ENCODE measurements around the gene SLC35E2B.
"Not testable (repeated sequence)": the region's sequence is repeated elsewhere in the genome, so short reads cannot be mapped to it uniquely, and the experiment has no call there.

SLC35E2B gene

DNA sequence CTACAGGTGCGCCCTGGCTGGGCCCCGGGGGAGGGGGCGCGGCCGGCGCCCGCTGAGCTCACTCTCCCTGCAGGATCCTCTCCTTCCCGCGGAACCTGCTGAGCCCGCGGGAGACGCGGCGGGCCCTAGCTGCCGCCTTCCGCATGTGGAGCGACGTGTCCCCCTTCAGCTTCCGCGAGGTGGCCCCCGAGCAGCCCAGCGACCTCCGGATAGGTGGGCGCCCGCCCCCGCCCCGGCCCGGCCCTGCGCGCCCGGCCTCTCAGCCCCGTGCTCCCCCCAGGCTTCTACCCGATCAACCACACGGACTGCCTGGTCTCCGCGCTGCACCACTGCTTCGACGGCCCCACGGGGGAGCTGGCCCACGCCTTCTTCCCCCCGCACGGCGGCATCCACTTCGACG lies 7.5 kb upstream of the SLC35E2B start:
- H3K9me3 ChIP-seq (ENCODE audit: low read length); H3K4me1 ChIP-seq (ENCODE audit: insufficient read depth, low read length); H3K36me3 ChIP-seq (ENCODE audit: insufficient read depth, low read length); H3K27me3 ChIP-seq (ENCODE audit: control insufficient read depth in 1 of 2, insufficient read depth in 2 of 2, low read length in 2 of 2); H3K27ac ChIP-seq (ENCODE audit: low read depth, low read length); H3K4me3 ChIP-seq (ENCODE audit: low read depth in 1 of 2, low read length in 2 of 2); H3K9ac ChIP-seq (ENCODE audit: low read length): not testable (repeated sequence)

DNA sequence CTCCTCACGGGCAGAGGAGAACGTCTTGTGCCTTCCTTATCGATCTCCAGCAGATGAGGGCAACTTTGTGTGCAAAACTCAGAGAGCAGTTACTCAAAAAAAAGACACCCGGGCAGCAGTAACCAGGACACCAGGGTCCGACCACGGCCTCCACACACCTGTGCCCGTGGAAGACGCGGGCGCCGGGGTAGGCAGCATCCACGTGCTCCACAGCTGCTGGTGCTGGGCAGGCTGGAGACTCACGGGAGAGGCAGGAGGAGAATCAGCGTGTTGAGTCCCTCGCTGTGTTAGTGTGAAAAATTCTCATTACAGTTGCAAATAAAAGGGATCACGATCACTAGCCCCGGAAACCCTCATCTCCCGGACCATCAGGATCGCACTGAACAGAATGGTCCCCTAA lies 6.5 kb upstream of the SLC35E2B start:
- not testable (repeated sequence) for H3K4me1 ChIP-seq (ENCODE audit: insufficient read depth, low read length); H3K27ac ChIP-seq (ENCODE audit: low read depth, low read length)

DNA sequence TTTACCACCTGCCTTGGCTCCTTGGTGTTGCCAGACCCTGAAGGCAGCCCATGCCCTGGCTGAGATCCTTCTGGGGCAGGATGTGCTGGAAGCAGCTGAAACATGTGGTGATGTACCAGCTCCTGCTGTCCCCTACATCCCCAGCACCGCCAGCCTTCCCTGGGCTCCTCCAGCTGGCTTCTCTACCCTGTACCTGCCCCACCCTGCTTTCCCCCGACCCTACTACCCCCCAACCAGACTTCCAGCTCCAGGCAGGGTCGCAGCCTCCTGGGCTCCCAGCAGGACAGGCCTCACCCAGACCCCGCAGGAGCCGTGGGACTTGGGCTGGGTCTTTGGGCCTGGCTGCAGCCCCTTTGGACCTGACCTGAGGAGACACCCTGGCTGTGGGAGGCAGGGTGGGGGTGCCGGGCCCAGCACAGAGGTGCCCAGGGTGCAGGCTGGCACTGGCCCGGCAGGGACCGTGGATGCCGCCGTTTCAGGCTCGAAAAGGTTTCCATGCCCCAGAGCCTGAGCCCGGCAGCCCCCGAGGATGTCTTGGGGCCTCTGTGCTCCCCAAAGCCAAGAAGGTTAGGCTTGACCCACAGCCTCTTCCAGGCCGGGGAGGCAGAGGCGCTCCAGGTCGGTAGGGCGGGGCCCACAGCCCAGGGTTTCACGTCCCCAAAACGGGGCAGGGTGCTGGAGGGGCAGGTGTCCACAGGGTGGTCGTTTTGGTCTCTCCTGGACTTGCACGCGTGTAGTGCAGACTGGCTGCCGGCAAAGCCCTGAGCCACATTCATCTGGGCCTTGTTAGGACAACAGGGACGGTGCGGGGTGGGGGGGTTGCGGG lies 5.0 kb upstream of the SLC35E2B start:
- H3K9ac ChIP-seq (ENCODE audit: low read length); H3K4me3 ChIP-seq (ENCODE audit: low read depth in 1 of 2, low read length in 2 of 2); H3K9me3 ChIP-seq (ENCODE audit: low read length); H3K27ac ChIP-seq (ENCODE audit: low read depth, low read length); H3K36me3 ChIP-seq (ENCODE audit: insufficient read depth, low read length); H3K4me1 ChIP-seq (ENCODE audit: insufficient read depth, low read length); H3K27me3 ChIP-seq (ENCODE audit: control insufficient read depth in 1 of 2, insufficient read depth in 2 of 2, low read length in 2 of 2): not testable (repeated sequence)

More for the DNA sequence above, 6.5 kb upstream of the SLC35E2B start:
- not testable (repeated sequence) for H3K27me3 ChIP-seq (ENCODE audit: control insufficient read depth in 1 of 2, insufficient read depth in 2 of 2, low read length in 2 of 2); H3K9ac ChIP-seq (ENCODE audit: low read length); H3K4me3 ChIP-seq (ENCODE audit: low read depth in 1 of 2, low read length in 2 of 2); H3K9me3 ChIP-seq (ENCODE audit: low read length); H3K36me3 ChIP-seq (ENCODE audit: insufficient read depth, low read length)

GRCh38 chr1:1696431-1697357 lies 4.1 kb upstream of the SLC35E2B start:
- H3K9ac ChIP-seq (ENCODE audit: low read length); H3K27ac ChIP-seq (ENCODE audit: low read depth, low read length); H3K27me3 ChIP-seq (ENCODE audit: control insufficient read depth in 1 of 2, insufficient read depth in 2 of 2, low read length in 2 of 2); H3K9me3 ChIP-seq (ENCODE audit: low read length); H3K4me3 ChIP-seq (ENCODE audit: low read depth in 1 of 2, low read length in 2 of 2); H3K4me1 ChIP-seq (ENCODE audit: insufficient read depth, low read length); H3K36me3 ChIP-seq (ENCODE audit: insufficient read depth, low read length): not testable (repeated sequence)

DNA sequence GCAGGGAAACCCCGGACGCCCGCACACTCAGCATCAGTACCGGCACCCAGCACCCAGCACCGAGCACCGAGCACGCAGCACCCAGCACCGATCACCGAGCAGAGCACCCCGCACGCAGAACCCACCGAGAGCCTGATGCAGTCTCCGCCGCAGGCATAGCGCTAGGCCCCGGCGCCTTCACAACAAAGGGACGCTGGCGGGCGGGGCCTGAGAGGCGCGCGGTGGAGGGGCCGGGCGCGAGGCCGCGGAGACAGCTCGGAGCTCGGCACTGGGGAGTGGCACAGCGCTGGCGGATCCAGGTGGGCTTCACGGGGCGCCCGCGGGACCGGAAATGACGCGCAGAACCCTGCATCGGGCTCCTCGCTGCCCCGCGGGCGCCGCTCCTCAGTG lies 276 bp downstream of the SLC35E2B start:
- Histone ChIP-seq H3K27ac (ENCODE audit: low read depth, low read length) (peak overlapping the region; percentile 52), H3K4me3 (ENCODE audit: low read depth in 1 of 2, low read length in 2 of 2) (peak overlapping the region in 1 of 2 donors; percentile 47)
- H3K36me3 ChIP-seq (ENCODE audit: insufficient read depth, low read length); H3K4me1 ChIP-seq (ENCODE audit: insufficient read depth, low read length); H3K9ac ChIP-seq (ENCODE audit: low read length); H3K9me3 ChIP-seq (ENCODE audit: low read length); H3K27me3 ChIP-seq (ENCODE audit: control insufficient read depth in 1 of 2, insufficient read depth in 2 of 2, low read length in 2 of 2): not testable (repeated sequence)

- not testable (repeated sequence) for H3K27me3 ChIP-seq (ENCODE audit: control insufficient read depth in 1 of 2, insufficient read depth in 2 of 2, low read length in 2 of 2); H3K9me3 ChIP-seq (ENCODE audit: low read length); H3K4me1 ChIP-seq (ENCODE audit: insufficient read depth, low read length); H3K27ac ChIP-seq (ENCODE audit: low read depth, low read length); H3K9ac ChIP-seq (ENCODE audit: low read length); H3K4me3 ChIP-seq (ENCODE audit: low read depth in 1 of 2, low read length in 2 of 2); H3K36me3 ChIP-seq (ENCODE audit: insufficient read depth, low read length)
Observed at GRCh38 chr1:1691443-1691842, 1.2 kb downstream of the SLC35E2B start.

DNA sequence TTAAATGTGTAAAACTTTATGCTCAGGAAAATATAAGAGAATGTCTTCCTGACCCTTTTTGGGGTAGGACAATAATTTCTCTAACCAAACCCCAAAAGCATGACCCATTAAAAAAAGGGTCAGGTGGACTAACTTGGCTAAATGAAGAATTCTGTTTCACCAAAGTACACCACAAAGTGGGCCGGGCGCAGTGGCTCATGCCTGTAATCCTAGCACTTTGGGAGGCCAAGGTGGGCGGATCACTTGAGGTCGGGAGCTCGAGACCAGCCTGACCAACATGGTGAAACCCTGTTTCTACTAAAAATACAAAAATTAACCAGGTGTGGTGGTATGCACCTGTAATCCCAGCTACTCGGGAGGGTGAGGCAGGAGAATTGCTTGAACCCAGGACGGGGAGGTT lies 3.1 kb downstream of the SLC35E2B start:
- not testable (repeated sequence) for H3K9me3 ChIP-seq (ENCODE audit: low read length); H3K9ac ChIP-seq (ENCODE audit: low read length); H3K4me1 ChIP-seq (ENCODE audit: insufficient read depth, low read length); H3K36me3 ChIP-seq (ENCODE audit: insufficient read depth, low read length); H3K27me3 ChIP-seq (ENCODE audit: control insufficient read depth in 1 of 2, insufficient read depth in 2 of 2, low read length in 2 of 2); H3K27ac ChIP-seq (ENCODE audit: low read depth, low read length); H3K4me3 ChIP-seq (ENCODE audit: low read depth in 1 of 2, low read length in 2 of 2)

DNA sequence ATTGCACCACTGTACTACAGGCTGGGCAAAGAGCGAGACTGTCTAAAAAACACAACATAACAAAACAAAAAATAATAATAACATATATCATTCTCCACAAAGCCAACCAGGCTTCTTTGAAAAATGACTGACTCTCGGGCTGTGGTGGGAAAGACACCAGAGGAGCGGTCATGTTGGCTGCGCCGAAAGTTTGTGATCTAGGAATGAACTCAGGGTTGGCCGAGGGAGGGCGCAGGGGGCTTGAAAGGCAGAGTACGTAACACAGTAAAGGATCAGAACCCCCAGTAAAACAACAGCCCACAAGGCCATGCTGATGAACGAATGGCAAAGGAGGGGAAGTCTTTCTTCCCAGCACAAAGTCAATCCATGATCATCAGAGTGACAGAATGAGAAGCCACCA lies 4.7 kb downstream of the SLC35E2B start:
- no peaks in the 10 kb centered on the region for H3K27me3 ChIP-seq (ENCODE audit: control insufficient read depth in 1 of 2, insufficient read depth in 2 of 2, low read length in 2 of 2)
- H3K9me3 ChIP-seq (ENCODE audit: low read length): no peaks in the 10 kb centered on the region
- H3K36me3 ChIP-seq (ENCODE audit: insufficient read depth, low read length): no peaks in the 10 kb centered on the region
- H3K4me3 ChIP-seq (ENCODE audit: low read depth in 1 of 2, low read length in 2 of 2): no peak overlapping the region
- H3K4me1 ChIP-seq (ENCODE audit: insufficient read depth, low read length): no peaks in the 10 kb centered on the region
- no peak overlapping the region for H3K27ac ChIP-seq (ENCODE audit: low read depth, low read length)
- no peak overlapping the region for H3K9ac ChIP-seq (ENCODE audit: low read length)

DNA sequence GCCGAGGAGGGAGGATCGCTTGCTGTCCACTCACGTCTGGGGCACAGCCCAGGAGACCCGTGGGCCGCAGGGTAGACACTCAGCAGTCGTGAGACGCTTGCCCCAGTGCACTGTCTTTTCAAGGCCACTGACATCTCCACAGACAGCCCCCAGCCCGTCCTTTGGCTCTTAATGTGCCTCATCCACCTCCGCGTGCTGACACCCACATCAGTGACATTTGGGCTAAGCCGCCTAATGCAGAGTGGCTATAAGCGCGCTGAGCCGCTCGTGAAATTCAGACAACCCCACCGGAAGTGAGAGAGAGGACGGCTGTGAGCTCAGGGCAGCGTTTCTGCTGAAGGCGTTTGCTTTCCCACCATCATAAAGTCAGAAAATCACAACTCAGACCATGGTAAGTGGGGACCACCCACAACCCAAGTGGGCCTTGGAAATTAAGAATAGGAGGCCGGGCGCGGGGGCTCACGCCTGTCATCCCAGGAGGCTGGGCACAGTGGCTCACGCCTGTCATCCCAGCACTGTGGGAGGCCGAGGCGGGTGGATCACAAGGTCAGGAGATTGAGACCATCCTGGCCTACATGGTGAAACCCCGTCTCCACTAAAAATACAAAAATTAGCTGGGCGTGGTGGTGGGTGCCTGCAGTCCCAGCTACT lies 8.4 kb downstream of the SLC35E2B start:
- H3K4me3 ChIP-seq (ENCODE audit: low read depth in 1 of 2, low read length in 2 of 2): no peak overlapping the region
- no peak overlapping the region for H3K27ac ChIP-seq (ENCODE audit: low read depth, low read length)
- no peaks in the 10 kb centered on the region for H3K9me3 ChIP-seq (ENCODE audit: low read length)
- no peaks in the 10 kb centered on the region for H3K4me1 ChIP-seq (ENCODE audit: insufficient read depth, low read length)
- no peaks in the 10 kb centered on the region for H3K27me3 ChIP-seq (ENCODE audit: control insufficient read depth in 1 of 2, insufficient read depth in 2 of 2, low read length in 2 of 2)
- peaks cover 5% of the 10 kb centered on the region for H3K36me3 ChIP-seq (ENCODE audit: insufficient read depth, low read length)
- H3K9ac ChIP-seq (ENCODE audit: low read length): no peak overlapping the region

GRCh38 chr1:1683104-1683905 lies 9.3 kb downstream of the SLC35E2B start:
- Histone ChIP-seq H3K27me3 (ENCODE audit: control insufficient read depth in 1 of 2, insufficient read depth in 2 of 2, low read length in 2 of 2) (no peaks in the 10 kb centered on the region), H3K27ac (ENCODE audit: low read depth, low read length) (no peak overlapping the region), H3K36me3 (ENCODE audit: insufficient read depth, low read length) (peaks cover 5% of the 10 kb centered on the region), H3K4me3 (ENCODE audit: low read depth in 1 of 2, low read length in 2 of 2) (no peak overlapping the region), H3K4me1 (ENCODE audit: insufficient read depth, low read length) (peaks cover 6% of the 10 kb centered on the region), H3K9me3 (ENCODE audit: low read length) (no peaks in the 10 kb centered on the region), H3K9ac (ENCODE audit: low read length) (no peak overlapping the region)

DNA sequence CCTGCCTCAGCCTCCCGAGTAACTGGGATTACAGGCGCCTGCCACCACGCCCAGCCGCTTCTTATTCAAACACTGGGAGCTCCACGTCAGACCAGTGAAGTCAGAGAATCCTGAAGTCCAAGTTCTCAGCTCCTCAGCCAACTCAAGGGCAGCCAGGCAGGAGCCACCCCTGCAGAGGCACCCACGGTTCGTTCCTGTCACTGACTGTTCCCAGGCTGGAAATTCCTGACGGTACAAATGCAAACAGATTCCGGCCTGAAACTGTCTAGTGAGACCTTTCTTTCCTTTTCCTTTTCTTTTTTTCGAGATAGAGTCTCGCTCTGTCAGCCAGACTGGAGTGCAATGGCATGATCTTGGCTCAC lies 11.7 kb downstream of the SLC35E2B start:
- Histone ChIP-seq H3K4me3 (ENCODE audit: low read depth in 1 of 2, low read length in 2 of 2) (no peak overlapping the region), H3K27ac (ENCODE audit: low read depth, low read length) (no peak overlapping the region), H3K36me3 (ENCODE audit: insufficient read depth, low read length) (peaks cover 5% of the 10 kb centered on the region), H3K9ac (ENCODE audit: low read length) (no peak overlapping the region), H3K27me3 (ENCODE audit: control insufficient read depth in 1 of 2, insufficient read depth in 2 of 2, low read length in 2 of 2) (no peaks in the 10 kb centered on the region), H3K4me1 (ENCODE audit: insufficient read depth, low read length) (peaks cover 8% of the 10 kb centered on the region), H3K9me3 (ENCODE audit: low read length) (no peaks in the 10 kb centered on the region)

All from muscle layer of colon (tissue), 2 donors.